GM21515 (cell line): ENCODE data around the gene B3GAT1.
"Not testable (repeated sequence)": the region's sequence is repeated elsewhere in the genome, so short reads cannot be mapped to it uniquely, and the experiment has no call there.

Experiments
- ATAC-seq: cut with Tn5 transposase; IDR thresholded peaks from one replicate; pipeline ENCODE4 v1.9.1; 2021; ENCODE audit not compliant: unreplicated experiment

Gene B3GAT1, protein sequence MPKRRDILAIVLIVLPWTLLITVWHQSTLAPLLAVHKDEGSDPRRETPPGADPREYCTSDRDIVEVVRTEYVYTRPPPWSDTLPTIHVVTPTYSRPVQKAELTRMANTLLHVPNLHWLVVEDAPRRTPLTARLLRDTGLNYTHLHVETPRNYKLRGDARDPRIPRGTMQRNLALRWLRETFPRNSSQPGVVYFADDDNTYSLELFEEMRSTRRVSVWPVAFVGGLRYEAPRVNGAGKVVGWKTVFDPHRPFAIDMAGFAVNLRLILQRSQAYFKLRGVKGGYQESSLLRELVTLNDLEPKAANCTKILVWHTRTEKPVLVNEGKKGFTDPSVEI

DNA sequence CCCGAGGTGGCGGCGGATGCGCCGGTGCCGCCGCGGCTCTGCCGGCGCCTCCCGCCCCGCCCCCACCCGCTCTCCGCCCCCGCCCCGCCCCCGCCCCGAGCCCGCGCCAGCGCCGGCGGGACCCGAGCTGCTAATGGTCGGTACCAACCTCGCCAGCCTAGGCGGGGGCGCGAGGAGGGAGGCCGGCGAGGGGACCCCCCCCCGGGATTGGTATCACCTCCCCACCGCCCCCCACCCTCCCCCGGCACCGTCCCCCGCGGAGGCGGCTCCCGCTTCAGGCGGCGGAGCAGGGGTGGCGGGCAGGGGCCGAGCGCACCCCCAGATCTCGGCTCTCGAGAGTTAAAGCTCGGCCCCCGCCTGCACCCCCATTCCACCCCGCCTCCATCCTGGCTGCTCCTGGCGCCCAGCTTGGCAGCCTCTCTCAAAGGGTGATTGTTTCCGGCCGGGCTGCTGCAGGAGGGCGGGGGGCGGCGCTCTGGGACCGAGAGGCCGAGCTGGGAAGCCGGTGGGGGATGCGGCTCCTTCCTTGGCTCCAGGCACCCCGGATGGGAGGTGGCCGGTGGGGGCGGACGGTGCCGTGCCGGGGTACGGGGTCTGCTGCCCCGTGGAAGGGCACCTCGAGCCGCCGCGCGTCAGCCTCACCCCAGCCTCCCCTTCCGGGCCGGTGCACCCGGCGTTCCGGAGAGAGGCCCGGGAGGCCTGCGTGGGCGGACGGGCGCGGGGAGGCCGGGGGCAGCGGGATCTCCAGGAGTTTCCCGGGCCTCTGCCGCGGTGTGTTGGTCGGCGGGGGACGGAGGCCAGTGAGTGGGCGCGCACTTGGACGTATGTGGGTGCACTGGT lies at the start of gene B3GAT1:
B3GAT1 (minus strand) TSS at position 40 of the 840 bp plus-strand sequence. CDS start 24,583 bp downstream, outside the sequence.
- no peak for ATAC-seq

GRCh38 chr11:134461621-134462020 lies 49.6 kb upstream of the B3GAT1 start:
- ATAC-seq, result no peak

- no peak for ATAC-seq
Observed at GRCh38 chr11:134460881-134461280, 48.8 kb upstream of the B3GAT1 start.

- no peak for ATAC-seq
Observed at GRCh38 chr11:134460062-134460561, 48.1 kb upstream of the B3GAT1 start.

- ATAC-seq, result no peak
Observed at GRCh38 chr11:134459246-134460061, 47.4 kb upstream of the B3GAT1 start.

DNA sequence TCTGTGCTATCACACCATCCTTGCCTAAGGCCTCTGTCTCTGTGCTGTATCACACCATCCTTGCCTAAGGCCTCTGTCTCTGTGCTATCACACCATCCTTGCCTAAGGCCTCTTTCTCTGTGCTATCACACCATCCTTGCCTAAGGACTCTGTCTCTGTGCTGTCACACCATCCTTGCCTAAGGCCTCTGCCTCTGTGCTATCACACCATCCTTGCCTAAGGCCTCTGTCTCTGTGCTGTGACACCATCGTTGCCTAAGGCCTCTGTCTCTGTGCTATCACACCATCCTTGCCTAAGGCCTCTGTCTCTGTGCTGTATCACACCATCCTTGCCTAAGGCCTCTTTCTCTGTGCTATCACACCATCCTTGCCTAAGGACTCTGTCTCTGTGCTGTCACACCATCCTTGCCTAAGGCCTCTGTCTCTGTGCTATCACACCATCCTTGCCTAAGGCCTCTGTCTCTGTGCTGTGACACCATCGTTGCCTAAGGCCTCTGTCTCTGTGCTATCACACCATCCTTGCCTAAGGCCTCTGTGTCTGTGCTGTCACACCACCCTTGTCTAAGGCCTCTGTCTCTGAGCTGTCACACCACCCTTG lies 45.5 kb upstream of the B3GAT1 start:
- ATAC-seq, result not testable (repeated sequence)

DNA sequence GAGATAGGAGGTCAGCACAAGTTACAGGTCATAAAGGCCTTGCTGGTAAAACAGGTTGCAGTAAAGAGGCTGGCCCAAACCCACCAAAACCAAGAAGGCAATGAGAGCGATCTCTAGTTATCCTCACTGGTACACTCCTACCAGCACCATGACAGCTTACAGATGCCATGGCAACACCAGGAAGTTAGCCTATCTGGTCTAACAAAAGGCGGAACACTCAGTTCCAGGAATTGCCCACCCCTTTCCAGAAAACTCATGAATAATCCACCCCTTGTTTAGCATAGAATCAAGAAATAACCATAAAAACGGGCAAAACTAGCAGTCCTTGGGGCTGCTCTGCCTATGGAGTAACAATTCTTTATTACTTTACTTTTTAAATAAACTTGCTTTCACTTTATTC lies 43.5 kb upstream of the B3GAT1 start:
- ATAC-seq, result no peak

- no peak for ATAC-seq
Observed at GRCh38 chr11:134454146-134454690, 42.2 kb upstream of the B3GAT1 start.

GRCh38 chr11:134453441-134453840 lies 41.4 kb upstream of the B3GAT1 start:
- ATAC-seq, result no peak

- no peak for ATAC-seq
Observed at GRCh38 chr11:134452838-134453155, 40.8 kb upstream of the B3GAT1 start.

DNA sequence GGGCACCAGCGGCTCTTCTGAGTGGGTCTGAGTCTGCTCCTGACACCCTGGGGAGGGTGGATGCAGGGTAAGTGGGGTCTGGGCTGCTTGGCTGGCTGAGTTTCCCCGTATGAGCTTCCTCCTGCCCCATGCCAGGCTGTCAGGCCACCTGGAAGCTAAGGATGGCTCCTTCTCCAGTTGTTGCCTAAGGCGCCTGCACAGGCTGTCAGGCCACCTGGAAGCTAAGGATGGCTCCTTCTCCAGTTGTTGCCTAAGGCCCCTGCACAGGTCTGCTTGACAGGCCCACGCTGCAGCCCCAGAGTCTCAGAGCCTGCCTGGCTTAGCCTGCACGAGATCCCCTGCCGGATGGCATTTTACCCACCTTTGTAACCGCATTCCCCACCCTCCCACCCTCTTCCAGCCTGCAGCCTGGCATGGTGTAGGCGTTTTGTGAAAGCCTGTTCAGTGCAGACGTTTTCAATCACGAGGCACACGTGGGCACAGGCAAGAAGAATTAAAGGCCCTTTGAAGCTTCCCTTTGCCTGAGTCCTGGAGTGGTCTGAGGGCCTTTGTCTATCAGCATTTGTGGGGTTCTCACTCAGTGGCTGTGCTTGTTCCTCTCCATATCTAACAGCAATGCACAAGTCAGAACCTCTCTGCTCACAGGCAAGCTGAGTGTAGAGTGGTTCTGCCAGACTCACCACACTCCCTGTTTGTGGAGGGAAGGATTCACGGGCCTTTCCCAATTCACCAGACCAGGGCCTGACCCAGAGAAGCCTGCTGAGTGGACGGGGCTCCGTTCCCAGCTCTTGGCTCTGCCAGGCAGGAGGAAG lies 40.2 kb upstream of the B3GAT1 start:
- ATAC-seq, result no peak

DNA sequence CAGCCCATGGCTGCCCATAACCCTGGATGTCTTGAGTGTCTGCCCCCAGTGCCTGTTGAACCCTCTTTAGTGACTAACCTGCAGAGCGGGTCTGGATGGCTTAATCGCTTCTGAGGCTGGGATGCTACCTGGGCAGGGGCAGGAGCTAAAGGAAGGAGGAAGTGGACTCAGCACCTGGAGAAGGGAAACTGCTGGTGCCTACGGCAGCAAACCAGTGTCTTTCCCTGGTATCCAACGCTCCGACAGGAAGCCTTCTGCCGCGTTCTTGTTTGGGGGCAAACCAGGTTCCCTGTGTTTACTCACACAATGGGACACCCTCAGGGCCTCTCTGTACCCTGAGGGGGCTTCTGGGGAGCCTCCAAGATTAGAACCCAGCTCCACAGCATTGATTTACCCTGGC lies 38.1 kb upstream of the B3GAT1 start:
- ATAC-seq, result no peak

GRCh38 chr11:134449713-134450112 lies 37.7 kb upstream of the B3GAT1 start:
- no peak for ATAC-seq

GRCh38 chr11:134449051-134449450 lies 37.0 kb upstream of the B3GAT1 start:
- ATAC-seq, result no peak

- ATAC-seq, result no peak
Observed at GRCh38 chr11:134447696-134448095, 35.7 kb upstream of the B3GAT1 start.

- no peak for ATAC-seq
Observed at GRCh38 chr11:134445601-134446325, 33.7 kb upstream of the B3GAT1 start.

- not testable (repeated sequence) for ATAC-seq
Observed at GRCh38 chr11:134444160-134445108, 32.4 kb upstream of the B3GAT1 start.

GRCh38 chr11:134443246-134443645 lies 31.2 kb upstream of the B3GAT1 start:
- no peak for ATAC-seq
